RWPE1 (cell line): ENCODE data around the gene MBNL1.

Source experiments
- CTCF ChIA-PET: fragments of 350-600 bp; sonication (Branson Sonifier 250); formaldehyde crosslinking; extraction: SDS; loops from one replicate; lab custom pipeline; 2021; lab: Yijun Ruan, JAX
- POLR2A ChIA-PET: fragments of 400-600 bp; formaldehyde crosslinking; extraction: SDS; loops from one replicate; lab custom pipeline; 2020; ENCODE audit warnings: antibody characterized with exemption; ENCODE audit not compliant: low non-redundant PET; lab: Yijun Ruan, JAX
- DNase-seq: peaks from one replicate; pipeline ENCODE4 v3.0.0; 2012; ENCODE audit warnings: low spot score
- H3K27ac ChIP-seq: fragments of 450-650 bp; 2 replicates; pipeline ENCODE4 v1.5.1; 2017
- CTCF ChIP-seq: fragments of 450-650 bp; conservative IDR thresholded peaks from 2 replicates; pipeline ENCODE4 v1.5.1; 2017; ENCODE audit warnings: low read depth, mild to moderate bottlenecking

Gene MBNL1, protein sequence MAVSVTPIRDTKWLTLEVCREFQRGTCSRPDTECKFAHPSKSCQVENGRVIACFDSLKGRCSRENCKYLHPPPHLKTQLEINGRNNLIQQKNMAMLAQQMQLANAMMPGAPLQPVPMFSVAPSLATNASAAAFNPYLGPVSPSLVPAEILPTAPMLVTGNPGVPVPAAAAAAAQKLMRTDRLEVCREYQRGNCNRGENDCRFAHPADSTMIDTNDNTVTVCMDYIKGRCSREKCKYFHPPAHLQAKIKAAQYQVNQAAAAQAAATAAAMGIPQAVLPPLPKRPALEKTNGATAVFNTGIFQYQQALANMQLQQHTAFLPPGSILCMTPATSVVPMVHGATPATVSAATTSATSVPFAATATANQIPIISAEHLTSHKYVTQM

GRCh38 chr3:152268555-152269055, at the start of gene MBNL1:
MBNL1 (plus strand) TSS chr3:152268929; CDS start chr3:152300194, 31,265 bp downstream.
- ChIA-PET CTCF (interaction anchor here (0.6 to 0.7 kb wide), 2 partner anchors 9 to 14 kb away, joined by 3 to 5 read pairs; no protein-coding TSS in a partner anchor), POLR2A (no interaction called here)
- TF ChIP-seq CTCF = no peak
- peak; percentile 41 for DNase-seq
- peak within 1 kb of the TSS; percentile 99 for H3K27ac ChIP-seq

- no peak for TF ChIP-seq CTCF
- ChIA-PET CTCF (no interaction called here), POLR2A (no interaction called here)
- DNase-seq = no peak
- no peak overlapping the region for H3K27ac ChIP-seq
Measured at GRCh38 chr3:152219216-152219615, 49.5 kb upstream of the MBNL1 start.

DNA sequence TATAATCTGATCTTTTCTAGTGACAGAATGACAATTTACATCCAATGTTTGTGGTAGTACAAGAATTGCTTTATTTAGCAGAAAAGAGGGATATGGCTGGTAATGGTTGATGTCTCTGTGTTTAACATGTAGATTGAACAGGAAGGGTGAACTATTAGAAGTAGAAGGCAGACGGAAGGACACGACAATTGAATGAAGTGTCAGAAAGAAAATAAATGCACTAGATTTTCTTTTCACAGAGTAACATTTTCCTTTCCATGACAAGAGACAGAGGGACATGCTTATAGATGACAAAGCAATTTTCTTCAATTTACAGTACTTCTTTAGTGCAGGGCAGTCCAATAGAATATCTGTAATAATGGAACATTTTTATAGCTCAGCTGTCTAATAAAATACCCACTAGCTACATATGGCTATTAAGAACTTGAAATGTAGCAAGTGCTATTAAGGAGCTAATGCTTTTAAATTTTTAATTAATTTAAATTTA, 48.9 kb upstream of the MBNL1 start:
- no peak for TF ChIP-seq CTCF
- no peak overlapping the region for H3K27ac ChIP-seq
- CTCF ChIA-PET = no interaction called here
- POLR2A ChIA-PET = no interaction called here
- no peak for DNase-seq

- ChIA-PET POLR2A (no interaction called here), CTCF (no interaction called here)
- TF ChIP-seq CTCF = no peak
- no peak overlapping the region for H3K27ac ChIP-seq
- peak; percentile 44 for DNase-seq
Measured at GRCh38 chr3:152222327-152222726, 46.4 kb upstream of the MBNL1 start.

DNA sequence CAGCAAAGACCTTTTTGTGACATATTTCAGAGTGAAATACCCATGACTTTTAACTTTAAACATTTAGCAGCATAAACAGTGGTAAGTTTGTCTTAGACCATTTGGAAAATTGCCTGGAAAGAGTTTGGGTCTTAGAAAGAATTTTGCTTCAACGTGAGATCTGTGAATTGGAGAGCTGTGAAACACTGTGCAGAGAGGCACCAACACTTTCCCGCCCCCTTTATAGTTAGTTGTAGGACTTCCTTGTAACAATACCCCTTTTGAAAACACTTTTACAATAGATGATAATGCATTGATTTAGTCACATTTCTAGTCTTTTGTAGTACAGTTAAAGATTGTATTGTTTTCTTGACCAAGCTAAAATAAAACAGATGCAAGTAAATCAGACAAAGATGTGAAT, 43.5 kb upstream of the MBNL1 start:
- no peak for TF ChIP-seq CTCF
- ChIA-PET POLR2A (no interaction called here), CTCF (no interaction called here)
- no peak overlapping the region for H3K27ac ChIP-seq
- DNase-seq = no peak

- TF ChIP-seq CTCF = no peak
- ChIA-PET CTCF (no interaction called here), POLR2A (no interaction called here)
- H3K27ac ChIP-seq = no peak overlapping the region
- no peak for DNase-seq
Measured at GRCh38 chr3:152226176-152226575, 42.6 kb upstream of the MBNL1 start.
